ENCODE measurements around the gene RAPGEF6.

GRCh38 chr5:131682175-131682574 lies 47.1 kb upstream of the RAPGEF6 start:
- TF ChIP-seq EZH2phosphoT487 (IDR thresholded peaks at IDR 0.05; ENCODE audit: insufficient read depth, low read depth) (no peak), EZH2 (IDR thresholded peaks at IDR 0.05; ENCODE audit: insufficient read depth, poor library complexity, severe bottlenecking) (no peak)

Measured in GM23248 (cell line).